ENCODE results near the gene DUSP5.

The DUSP5 gene

GRCh38 chr10:110502072-110502845, 4.6 kb downstream of the DUSP5 start:
- no peak for DNase-seq

- DNase-seq: no peak
Measured at GRCh38 chr10:110502851-110503301, 5.2 kb downstream of the DUSP5 start.

GRCh38 chr10:110503528-110504110, 5.9 kb downstream of the DUSP5 start:
- no peak for DNase-seq

GRCh38 chr10:110504111-110504735, 6.5 kb downstream of the DUSP5 start:
- no peak for DNase-seq

- DNase-seq: no peak
Measured at GRCh38 chr10:110505130-110505770, 7.5 kb downstream of the DUSP5 start.

- no peak for DNase-seq
Measured at GRCh38 chr10:110506448-110506847, 8.7 kb downstream of the DUSP5 start.

GRCh38 chr10:110507346-110507745, 9.6 kb downstream of the DUSP5 start:
- DNase-seq: no peak

- no peak for DNase-seq
Measured at GRCh38 chr10:110508159-110508788, 10.6 kb downstream of the DUSP5 start.

- no peak for DNase-seq
Measured at GRCh38 chr10:110508806-110509544, 11.3 kb downstream of the DUSP5 start.

GRCh38 chr10:110509560-110509959, 11.9 kb downstream of the DUSP5 start:
- DNase-seq: no peak

- DNase-seq: no peak
Measured at GRCh38 chr10:110510086-110510485, 12.4 kb downstream of the DUSP5 start.

- no peak for DNase-seq
Measured at GRCh38 chr10:110510730-110511129, 13.0 kb downstream of the DUSP5 start.

- no peak for DNase-seq
Measured at GRCh38 chr10:110511734-110512449, 14.2 kb downstream of the DUSP5 start.

- no peak for DNase-seq
Measured at GRCh38 chr10:110512461-110513187, 14.9 kb downstream of the DUSP5 start.

GRCh38 chr10:110513949-110514348, 16.2 kb downstream of the DUSP5 start:
- no peak for DNase-seq

- no peak for DNase-seq
Measured at GRCh38 chr10:110514848-110515247, 17.1 kb downstream of the DUSP5 start.

- no peak for DNase-seq
Measured at GRCh38 chr10:110516815-110517492, 19.2 kb downstream of the DUSP5 start.

- DNase-seq: no peak
Measured at GRCh38 chr10:110522365-110522988, 24.8 kb downstream of the DUSP5 start.

- DNase-seq: no peak
Measured at GRCh38 chr10:110523736-110524135, 26.0 kb downstream of the DUSP5 start.

All from DMS79 treated with DMSO at 0.1 percent for 48 hours (cell line).